ENCODE data around the gene ATP6V1E1. TPM values are rescaled to one million over a fixed set of nuclear protein-coding genes. Genes with fewer than 3 reads are reported as not detected.
"Not testable (repeated sequence)": the region's sequence is repeated elsewhere in the genome, so short reads cannot be mapped to it uniquely, and the experiment has no call there.

ATP6V1E1 gene
- total and polyA plus RNA-seq, 2 donors from 2014 or later = 138 to 443 TPM

DNA sequence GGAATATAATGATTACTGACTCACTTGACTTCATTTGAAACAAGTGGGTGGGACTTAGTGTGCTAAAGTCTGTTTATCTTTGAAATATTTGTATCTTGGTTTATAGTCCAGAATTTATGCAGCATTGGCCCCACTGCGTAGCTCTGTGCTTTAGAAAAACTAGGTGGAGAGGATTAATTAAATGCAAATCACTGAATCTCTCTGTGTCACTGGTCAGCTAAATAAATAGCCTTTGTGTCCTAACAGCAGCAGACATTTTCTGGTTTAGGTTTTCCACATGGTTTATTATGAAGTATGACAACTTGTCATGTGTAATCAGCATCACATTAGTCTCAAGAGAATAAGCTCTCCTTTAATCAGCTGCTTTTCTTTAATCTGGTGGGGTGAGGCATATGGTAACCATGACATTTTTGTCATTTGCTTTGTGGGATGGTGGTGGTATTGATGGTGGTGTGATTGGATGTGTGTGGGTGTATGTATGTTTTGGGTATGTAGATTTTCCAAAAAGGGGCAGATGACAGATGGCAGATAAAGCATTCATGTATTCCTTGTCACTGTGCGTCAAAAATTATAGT is 44.0 kb upstream of the ATP6V1E1 start:
- peak overlapping the region; percentile 1 to 35 for H3K27ac ChIP-seq (ENCODE audit: low read depth in 2 of 2, low read length in 2 of 2)
- no peak for TF ChIP-seq CTCF (IDR thresholded peaks at IDR 0.05; ENCODE audit: borderline replicate concordance, extremely low read depth, insufficient read depth)
- no peaks in the 10 kb centered on the region for H3K27me3 ChIP-seq (ENCODE audit: control insufficient read depth, insufficient read depth, low read length)
- no peak overlapping the region for H3K9ac ChIP-seq (ENCODE audit: low read length in 3 of 3)
- intact Hi-C loops (cut with DNase I) = no loop called here
- DNase-seq (peak in 1 of 5 donors; percentile 15), FAIRE-seq (no peak)
- no peaks in the 10 kb centered on the region for H3K9me3 ChIP-seq (ENCODE audit: control insufficient read depth in 2 of 3, insufficient read depth in 1 of 3, low read length in 3 of 3)
- H3K4me3 ChIP-seq (ENCODE audit: low read length in 3 of 3) = no peak overlapping the region
- H3K36me3 ChIP-seq (ENCODE audit: control insufficient read depth in 2 of 3, insufficient read depth in 3 of 3, low read length in 3 of 3) = no peaks in the 10 kb centered on the region
- peaks cover 0 to 13% (median 3%) of the 10 kb centered on the region in 3 donors for H3K4me1 ChIP-seq (ENCODE audit: control insufficient read depth in 2 of 3, insufficient read depth in 2 of 3, low read depth in 1 of 3, low read length in 3 of 3)

DNA sequence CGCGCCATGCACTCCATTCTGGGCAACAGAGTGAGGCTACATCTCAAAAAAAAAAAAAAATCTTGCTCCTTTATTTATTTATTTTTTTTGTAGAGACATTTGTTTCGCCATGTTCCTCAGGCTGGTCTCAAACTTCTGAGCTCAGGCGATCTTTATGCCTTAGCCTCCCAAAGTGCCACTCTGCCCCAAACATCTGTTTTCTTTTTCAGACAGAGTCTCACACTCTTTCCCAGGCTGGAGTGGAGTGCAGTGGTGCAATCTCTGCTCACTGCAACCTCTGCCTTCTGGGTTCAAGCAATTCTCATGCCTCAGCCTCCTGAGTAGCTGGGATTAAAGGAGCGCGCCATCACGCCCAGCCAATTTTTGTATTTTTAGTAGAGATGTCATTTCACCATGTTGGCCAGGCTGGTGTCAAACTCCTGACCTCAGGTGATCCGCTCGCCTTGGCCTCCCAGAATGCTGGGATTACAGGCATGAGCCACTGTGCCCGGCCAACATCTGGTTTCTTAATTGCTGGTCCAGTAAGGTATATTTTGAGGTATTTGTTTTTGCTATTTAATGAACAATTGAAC is 43.1 kb upstream of the ATP6V1E1 start:
- H3K27me3 ChIP-seq (ENCODE audit: control insufficient read depth, insufficient read depth, low read length); H3K36me3 ChIP-seq (ENCODE audit: control insufficient read depth in 2 of 3, insufficient read depth in 3 of 3, low read length in 3 of 3); H3K9ac ChIP-seq (ENCODE audit: low read length in 3 of 3); H3K27ac ChIP-seq (ENCODE audit: low read depth in 2 of 2, low read length in 2 of 2); intact Hi-C loops (cut with DNase I); H3K9me3 ChIP-seq (ENCODE audit: control insufficient read depth in 2 of 3, insufficient read depth in 1 of 3, low read length in 3 of 3); FAIRE-seq; DNase-seq; H3K4me3 ChIP-seq (ENCODE audit: low read length in 3 of 3): not testable (repeated sequence)
- peaks cover 0 to 13% (median 3%) of the 10 kb centered on the region in 3 donors for H3K4me1 ChIP-seq (ENCODE audit: control insufficient read depth in 2 of 3, insufficient read depth in 2 of 3, low read depth in 1 of 3, low read length in 3 of 3)

DNA sequence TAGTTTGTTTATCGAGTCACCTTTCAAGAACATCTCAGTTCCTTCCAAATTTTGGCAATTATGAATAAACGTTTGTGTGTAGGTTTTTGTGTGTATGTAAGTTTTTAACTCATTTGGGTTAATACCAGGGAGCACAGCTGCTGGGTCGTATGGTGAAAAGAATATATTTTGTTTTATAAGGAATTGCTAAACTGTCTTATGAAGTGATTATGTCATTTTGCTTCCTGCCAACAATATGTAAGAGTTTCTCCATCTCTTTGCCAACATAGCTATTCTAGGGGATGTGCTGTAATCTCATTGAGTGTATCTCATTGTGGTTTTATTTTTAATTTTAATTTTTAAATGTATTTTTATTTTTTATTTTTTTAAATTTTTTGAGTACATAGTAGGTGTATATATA is 37.3 kb upstream of the ATP6V1E1 start:
- Histone ChIP-seq H3K4me3 (ENCODE audit: low read length in 3 of 3) (no peak overlapping the region), H3K4me1 (ENCODE audit: control insufficient read depth in 2 of 3, insufficient read depth in 2 of 3, low read depth in 1 of 3, low read length in 3 of 3) (no peaks in the 10 kb centered on the region), H3K9ac (ENCODE audit: low read length in 3 of 3) (no peak overlapping the region), H3K27ac (ENCODE audit: low read depth in 2 of 2, low read length in 2 of 2) (no peak overlapping the region), H3K27me3 (ENCODE audit: control insufficient read depth, insufficient read depth, low read length) (no peaks in the 10 kb centered on the region), H3K9me3 (ENCODE audit: control insufficient read depth in 2 of 3, insufficient read depth in 1 of 3, low read length in 3 of 3) (no peaks in the 10 kb centered on the region), H3K36me3 (ENCODE audit: control insufficient read depth in 2 of 3, insufficient read depth in 3 of 3, low read length in 3 of 3) (peaks cover 0 to 5% (median 2%) of the 10 kb centered on the region in 3 donors)
- FAIRE-seq (peak; percentile 42), DNase-seq (no peak)
- no peak for TF ChIP-seq CTCF (IDR thresholded peaks at IDR 0.05; ENCODE audit: borderline replicate concordance, extremely low read depth, insufficient read depth)
- intact Hi-C loops (cut with DNase I) = no loop called here

GRCh38 chr22:17665248-17665647 is 36.7 kb upstream of the ATP6V1E1 start:
- Histone ChIP-seq H3K9ac (ENCODE audit: low read length in 3 of 3) (no peak overlapping the region), H3K4me3 (ENCODE audit: low read length in 3 of 3) (no peak overlapping the region), H3K27me3 (ENCODE audit: control insufficient read depth, insufficient read depth, low read length) (no peaks in the 10 kb centered on the region), H3K9me3 (ENCODE audit: control insufficient read depth in 2 of 3, insufficient read depth in 1 of 3, low read length in 3 of 3) (no peaks in the 10 kb centered on the region), H3K4me1 (ENCODE audit: control insufficient read depth in 2 of 3, insufficient read depth in 2 of 3, low read depth in 1 of 3, low read length in 3 of 3) (no peaks in the 10 kb centered on the region), H3K36me3 (ENCODE audit: control insufficient read depth in 2 of 3, insufficient read depth in 3 of 3, low read length in 3 of 3) (peaks cover 0 to 8% (median 2%) of the 10 kb centered on the region in 3 donors), H3K27ac (ENCODE audit: low read depth in 2 of 2, low read length in 2 of 2) (no peak overlapping the region)
- no peak for TF ChIP-seq CTCF (IDR thresholded peaks at IDR 0.05; ENCODE audit: borderline replicate concordance, extremely low read depth, insufficient read depth)
- FAIRE-seq (no peak), DNase-seq (no peak)
- intact Hi-C loops (cut with DNase I) = no loop called here

Measured in kidney (tissue), 14 donors.